HepG2 (cell line): ENCODE measurements around the gene IL15RA. TPM values are rescaled to one million over a fixed set of nuclear protein-coding genes. Genes with fewer than 3 reads are reported as not detected.

Source experiments
- BATF2 ChIP-seq: sonication (generic); formaldehyde crosslinking; IDR thresholded peaks from 2 replicates; pipeline ENCODE4 v1.8.0; 2022; ENCODE audit warnings: mild to moderate bottlenecking, missing genetic modification reagents, moderate library complexity
- CREM ChIP-seq, 2 experiments: sonication (generic) in 1 of 2; formaldehyde crosslinking in 1 of 2; IDR thresholded peaks; 2 replicates each; pipeline versions ENCODE4 v1.4.0 to v1.6.1; 2016 to 2020; ENCODE audit warnings: antibody characterized with exemption in 1 of 2, mild to moderate bottlenecking in 1 of 2, missing genetic modification reagents in 1 of 2
- HNF4A ChIP-seq: sonication (generic); formaldehyde crosslinking; IDR thresholded peaks from 2 replicates; pipeline ENCODE4 v1.4.0; 2020; ENCODE audit warnings: missing genetic modification reagents
- HOXA3 ChIP-seq: sonication (generic); formaldehyde crosslinking; IDR thresholded peaks from 2 replicates; pipeline ENCODE4 v1.5.0; 2020; ENCODE audit warnings: missing genetic modification reagents
- LRRFIP1 ChIP-seq: sonication (generic); formaldehyde crosslinking; conservative IDR thresholded peaks from 2 replicates; pipeline ENCODE4 v1.4.0; 2020; ENCODE audit warnings: missing genetic modification reagents
- MAFF ChIP-seq: IDR thresholded peaks from 2 replicates; pipeline ENCODE4 v1.6.1; 2011; ENCODE audit warnings: low read depth, low read length, improper control_type of control experiment
- MTA1 ChIP-seq: sonication (generic); formaldehyde crosslinking; IDR thresholded peaks from 2 replicates; pipeline ENCODE4 v1.4.0; 2020; ENCODE audit warnings: missing genetic modification reagents, mild to moderate bottlenecking, borderline replicate concordance
- NAIF1 ChIP-seq: sonication (generic); formaldehyde crosslinking; IDR thresholded peaks from 2 replicates; pipeline ENCODE4 v1.5.0; 2020; ENCODE audit warnings: mild to moderate bottlenecking, missing genetic modification reagents, borderline replicate concordance
- NR2C2 ChIP-seq: sonication (generic); formaldehyde crosslinking; IDR thresholded peaks from 2 replicates; pipeline ENCODE4 v1.4.0; 2020; ENCODE audit warnings: missing genetic modification reagents, mild to moderate bottlenecking, moderate library complexity, borderline replicate concordance
- NRL ChIP-seq: sonication (generic); formaldehyde crosslinking; IDR thresholded peaks from 2 replicates; pipeline ENCODE4 v1.5.0; 2020; ENCODE audit warnings: missing genetic modification reagents, mild to moderate bottlenecking, moderate library complexity, borderline replicate concordance
- PAXIP1 ChIP-seq: sonication (generic); formaldehyde crosslinking; conservative IDR thresholded peaks from 2 replicates; pipeline ENCODE4 v1.4.0; 2020; ENCODE audit warnings: mild to moderate bottlenecking, missing genetic modification reagents, moderate library complexity
- ZBTB38 ChIP-seq: sonication (generic); formaldehyde crosslinking; IDR thresholded peaks from 2 replicates; pipeline ENCODE4 v1.5.1; 2020; ENCODE audit warnings: mild to moderate bottlenecking, missing genetic modification reagents
- ZFP1 ChIP-seq: IDR thresholded peaks from 2 replicates; pipeline ENCODE4 v1.6.1; 2016
- ZFP90 ChIP-seq: sonication (generic); formaldehyde crosslinking; IDR thresholded peaks from 2 replicates; pipeline ENCODE4 v1.8.0; 2022; ENCODE audit warnings: missing genetic modification reagents, mild to moderate bottlenecking, inconsistent platforms, borderline replicate concordance
- ZFY ChIP-seq: sonication (generic); formaldehyde crosslinking; IDR thresholded peaks from 2 replicates; pipeline ENCODE4 v1.4.0; 2020; ENCODE audit warnings: missing genetic modification reagents
- ZNF333 ChIP-seq: sonication (generic); formaldehyde crosslinking; IDR thresholded peaks from 2 replicates; pipeline ENCODE4 v1.4.0; 2020; ENCODE audit warnings: mild to moderate bottlenecking, missing genetic modification reagents, borderline replicate concordance
- ZNF34 ChIP-seq: sonication (generic); formaldehyde crosslinking; IDR thresholded peaks from 2 replicates; pipeline ENCODE4 v1.4.0; 2020; ENCODE audit warnings: mild to moderate bottlenecking, missing genetic modification reagents, borderline replicate concordance
- ZNF558 ChIP-seq: sonication (generic); formaldehyde crosslinking; IDR thresholded peaks from 2 replicates; pipeline ENCODE4 v1.9.0; 2022; ENCODE audit warnings: mild to moderate bottlenecking, missing genetic modification reagents, borderline replicate concordance
- ZNF589 ChIP-seq: sonication (generic); formaldehyde crosslinking; conservative IDR thresholded peaks from 2 replicates; pipeline ENCODE4 v1.8.0; 2022; ENCODE audit warnings: mild to moderate bottlenecking, moderate library complexity, missing genetic modification reagents
- ZNF781 ChIP-seq: sonication (generic); formaldehyde crosslinking; IDR thresholded peaks from 2 replicates; pipeline ENCODE4 v1.5.1; 2020; ENCODE audit warnings: borderline replicate concordance, mild to moderate bottlenecking, missing genetic modification reagents; ENCODE audit errors: not compliant biosample characterization
- ZNF841 ChIP-seq: sonication (generic); formaldehyde crosslinking; IDR thresholded peaks from 2 replicates; pipeline ENCODE4 v1.8.1; 2023; ENCODE audit warnings: missing genetic modification reagents, borderline replicate concordance
- ZSCAN22 ChIP-seq: sonication (generic); formaldehyde crosslinking; IDR thresholded peaks from 2 replicates; pipeline ENCODE4 v1.4.0; 2020; ENCODE audit warnings: mild to moderate bottlenecking, missing genetic modification reagents
- polyA plus RNA-seq, 8 experiments: library from polyadenylated mRNA; depleted of rRNA in 3 of 8; stranded (reverse) in 7 of 8; unstranded in 1 of 8; fragments of >200 nt; fragmentation: Illumina TruSeq in 4 of 8; extraction: Trizol in 4 of 8; gene quantifications; 2 replicates each; pipeline versions ENCODE4 v1.2.1 to v1.2.3, GENCODE V29; 2011 to 2016; ENCODE audit warnings: low read depth in 4 of 8, missing spikeins in 1 of 8, mixed read lengths in 1 of 8; ENCODE audit not compliant: insufficient read depth in 1 of 8
- total RNA-seq, 5 experiments: library from RNA; depleted of rRNA; stranded (reverse); fragments of >200 nt; fragmentation: Illumina TruSeq; extraction: Trizol; gene quantifications; 2 replicates each; pipeline ENCODE4 v1.2.3, GENCODE V29; 2016; ENCODE audit warnings: low read depth in 1 of 5

IL15RA gene
- total and polyA plus RNA-seq, 2 of the 13 experiments (the other 11 are each of a cell fraction or from before 2014, with no cell fraction given) = 0.53 to 0.77 TPM

- peak; percentile 77; the same call in 1 of the 2 replicates for TF ChIP-seq ZNF589
- peak; percentile 51; the same call in 1 of the 2 replicates for TF ChIP-seq ZNF841
- TF ChIP-seq LRRFIP1 (CRISPR knock-in tag) = no peak
- peak; percentile 18; the same call in 1 of the 2 replicates for TF ChIP-seq NR2C2
- peak; percentile 32; the same call in 1 of the 2 replicates for TF ChIP-seq ZNF333 (CRISPR knock-in tag)
- TF ChIP-seq ZSCAN22 (CRISPR knock-in tag) = peak; percentile 93
- TF ChIP-seq BATF2 (CRISPR knock-in tag) = peak; percentile 67; the same call in 1 of the 2 replicates
- no peak for TF ChIP-seq ZNF558 (CRISPR knock-in tag)
- TF ChIP-seq MAFF = peak; percentile 57
- TF ChIP-seq HNF4A (CRISPR knock-in tag) = peak; percentile 47; the same call in 1 of the 2 replicates
- peak; percentile 49; the same call in 1 of the 2 replicates for TF ChIP-seq CREM (IDR thresholded peaks at IDR 0.05)
- TF ChIP-seq CREM (CRISPR knock-in tag; IDR thresholded peaks at IDR 0.05) = no peak
- TF ChIP-seq NRL (CRISPR knock-in tag) = peak; percentile 42; the same call in 1 of the 2 replicates
- no peak for TF ChIP-seq ZNF34 (CRISPR knock-in tag)
- TF ChIP-seq ZNF781 (CRISPR knock-in tag) = no peak
- TF ChIP-seq HOXA3 = peak; percentile 76; the same call in 1 of the 2 replicates
- no peak for TF ChIP-seq ZBTB38 (CRISPR knock-in tag)
- TF ChIP-seq ZFP90 = 0 out of 2 replicates have a peak, but pooled peaks have one; percentile 17
- TF ChIP-seq ZFY (CRISPR knock-in tag) = peak; percentile 38; the same call in 1 of the 2 replicates
- peak; percentile 86 for TF ChIP-seq PAXIP1
- TF ChIP-seq NAIF1 = no peak
- no peak for TF ChIP-seq MTA1 (CRISPR knock-in tag)
- no peak for TF ChIP-seq ZFP1 (CRISPR knock-in tag)
These were observed 8.5 kb downstream of the IL15RA start (continued) for GRCh38 chr10:5968681-5969453.
